H1 (cell line): ENCODE measurements around the gene RNF43. TPM values are rescaled to one million over a fixed set of nuclear protein-coding genes. Genes with fewer than 3 reads are reported as not detected.

Experiments
- CTCF ChIA-PET: fragments of 300-600 bp; sonication (Branson Sonifier 250); formaldehyde crosslinking; loops from one replicate; lab custom pipeline; 2021; ENCODE audit not compliant: partially characterized antibody; lab: Charles Lee
- POLR2A ChIA-PET: fragments of 300-600 bp; sonication (Branson Sonifier 250); formaldehyde crosslinking; loops from one replicate; lab custom pipeline; 2021; ENCODE audit warnings: inconsistent platforms; ENCODE audit not compliant: partially characterized antibody; lab: Charles Lee
- DNase-seq, 2 experiments: peaks; one replicate each; pipeline versions ENCODE4 v3.0.0 to v3.0.0-alpha.2; 2010 to 2022; ENCODE audit warnings: low spot score in 2 of 2, low read depth in 1 of 2, mixed read lengths in 1 of 2
- FAIRE-seq: peaks from 2 replicates; lab custom pipeline; 2011; peaks lifted over from hg19 to GRCh38; lab: Jason Lieb, UNC
- H2AFZ ChIP-seq: 2 replicates; pipeline ENCODE4 v1.8.1; 2012; ENCODE audit warnings: low read length, inconsistent platforms
- H2AK5ac ChIP-seq: 2 replicates; pipeline ENCODE4 v1.6.1; 2013; ENCODE audit warnings: low read depth, low read length
- H2BK120ac ChIP-seq: replicated peaks from 2 replicates; pipeline ENCODE3; 2013; ENCODE audit warnings: low read depth, low read length, inconsistent platforms
- H2BK12ac ChIP-seq: 2 replicates; pipeline ENCODE4 v1.6.1; 2013; ENCODE audit warnings: low read depth, low read length
- H2BK15ac ChIP-seq: 2 replicates; pipeline ENCODE4 v1.6.1; 2013; ENCODE audit warnings: low read length
- H2BK20ac ChIP-seq: 2 replicates; pipeline ENCODE4 v1.6.1; 2013; ENCODE audit warnings: low read length
- H2BK5ac ChIP-seq: 2 replicates; pipeline ENCODE4 v1.6.1; 2013; ENCODE audit warnings: low read depth, low read length
- H3K14ac ChIP-seq: 2 replicates; pipeline ENCODE4 v1.6.1; 2013; ENCODE audit warnings: inconsistent platforms; ENCODE audit not compliant: insufficient read length
- H3K18ac ChIP-seq: 2 replicates; pipeline ENCODE4 v1.6.1; 2013; ENCODE audit warnings: low read length; ENCODE audit errors: extremely low read depth
- H3K23ac ChIP-seq: 2 replicates; pipeline ENCODE4 v1.6.1; 2013; ENCODE audit warnings: inconsistent platforms; ENCODE audit not compliant: insufficient read length
- H3K23me2 ChIP-seq: 2 replicates; pipeline ENCODE4 v1.6.1; 2013; ENCODE audit warnings: low read depth, low read length
- H3K27ac ChIP-seq: 2 replicates; pipeline ENCODE4 v1.6.1; 2011; ENCODE audit warnings: low read depth, low read length, inconsistent platforms
- H3K27me3 ChIP-seq, 4 experiments: replicated peaks in 1 of 4; 1 replicate in 1 of 4; 2 replicates in 3 of 4; pipeline versions ENCODE4 v1.6.1 to v1.8.1; 2011 to 2013; ENCODE audit warnings: low read length in 3 of 4, mild to moderate bottlenecking in 3 of 4, inconsistent platforms in 2 of 4, mixed read lengths in 2 of 4, moderate library complexity in 1 of 4; ENCODE audit not compliant: control insufficient read depth in 3 of 4, insufficient read depth in 3 of 4; ENCODE audit errors: extremely low read depth in 1 of 4
- H3K36me3 ChIP-seq, 4 experiments: 2 replicates each; pipeline versions ENCODE4 v1.6.1 to v1.8.1; 2011 to 2013; ENCODE audit warnings: mild to moderate bottlenecking in 4 of 4, low read length in 3 of 4, moderate library complexity in 2 of 4, control low read depth in 1 of 4, inconsistent platforms in 1 of 4; ENCODE audit not compliant: insufficient read depth in 4 of 4, control insufficient read depth in 2 of 4
- H3K4ac ChIP-seq: replicated peaks from 2 replicates; pipeline ENCODE3; 2013; ENCODE audit warnings: low read length, low read depth, mixed read lengths, inconsistent platforms; ENCODE audit not compliant: insufficient read length
- H3K4me1 ChIP-seq, 4 experiments: replicated peaks in 1 of 4; 1 replicate in 1 of 4; 2 replicates in 3 of 4; pipeline versions ENCODE4 v1.6.1 to v1.8.1; 2011 to 2013; ENCODE audit warnings: low read length in 3 of 4, inconsistent platforms in 2 of 4, mixed read lengths in 1 of 4; ENCODE audit not compliant: insufficient read depth in 4 of 4, control insufficient read depth in 3 of 4
- H3K4me2 ChIP-seq, 2 experiments: 2 replicates each; pipeline versions ENCODE4 v1.6.1 to v1.8.1; 2011 to 2013; ENCODE audit warnings: low read depth in 2 of 2, low read length in 2 of 2, control low read depth in 1 of 2, inconsistent platforms in 1 of 2, mild to moderate bottlenecking in 1 of 2; ENCODE audit not compliant: insufficient read depth in 1 of 2
- H3K4me3 ChIP-seq, 4 experiments: fragments of 200-600, 300-600 bp in 1 of 4; sonication (generic), shearing (Covaris generic), sonication (Bioruptor Twin) in 1 of 4; 2 replicates each; pipeline versions ENCODE4 v1.5.1 to v1.8.1; 2011 to 2016; ENCODE audit warnings: low read length in 4 of 4, low read depth in 3 of 4, control low read depth in 2 of 4, inconsistent platforms in 2 of 4, mild to moderate bottlenecking in 2 of 4, mixed read lengths in 1 of 4, moderate library complexity in 1 of 4; ENCODE audit not compliant: insufficient read depth in 2 of 4; ENCODE audit errors: extremely low read depth in 1 of 4
- H3K56ac ChIP-seq: replicated peaks from 2 replicates; pipeline ENCODE3; 2013; ENCODE audit warnings: low read depth, mild to moderate bottlenecking, mixed read lengths, low read length, inconsistent platforms; ENCODE audit not compliant: insufficient read length
- H3K79me1 ChIP-seq: 2 replicates; pipeline ENCODE4 v1.6.1; 2013; ENCODE audit warnings: low read depth, low read length, control low read depth
- H3K79me2 ChIP-seq, 2 experiments: 2 replicates each; pipeline versions ENCODE4 v1.6.1 to v1.8.1; 2012 to 2013; ENCODE audit warnings: low read length in 2 of 2, mild to moderate bottlenecking in 2 of 2, inconsistent platforms in 1 of 2; ENCODE audit not compliant: insufficient read depth in 2 of 2, control insufficient read depth in 1 of 2
- H3K9ac ChIP-seq, 4 experiments: replicated peaks in 1 of 4; 1 replicate in 1 of 4; 2 replicates in 3 of 4; pipeline versions ENCODE4 v1.6.1 to v1.8.1; 2011 to 2013; ENCODE audit warnings: low read depth in 3 of 4, low read length in 3 of 4, control low read depth in 2 of 4, mild to moderate bottlenecking in 2 of 4, moderate library complexity in 2 of 4, inconsistent platforms in 1 of 4; ENCODE audit errors: extremely low read depth in 1 of 4
- H3K9me3 ChIP-seq, 2 experiments: 2 replicates each; pipeline versions ENCODE4 v1.6.1 to v1.8.1; 2012 to 2013; ENCODE audit warnings: mild to moderate bottlenecking in 2 of 2, moderate library complexity in 2 of 2, control low read depth in 1 of 2, inconsistent platforms in 1 of 2, low read depth in 1 of 2, low read length in 1 of 2, mixed read lengths in 1 of 2; ENCODE audit not compliant: insufficient read depth in 2 of 2
- H4K20me1 ChIP-seq, 2 experiments: replicated peaks in 1 of 2; 2 replicates each; pipeline versions ENCODE3 to v1.8.1; 2011 to 2013; ENCODE audit warnings: inconsistent platforms in 2 of 2, low read length in 2 of 2, mild to moderate bottlenecking in 1 of 2; ENCODE audit not compliant: insufficient read depth in 2 of 2, control insufficient read depth in 1 of 2
- H4K5ac ChIP-seq: 2 replicates; pipeline ENCODE4 v1.6.1; 2013; ENCODE audit warnings: low read length, low read depth, mixed read lengths, inconsistent platforms; ENCODE audit not compliant: insufficient read length
- H4K8ac ChIP-seq: 2 replicates; pipeline ENCODE4 v1.8.0; 2013; ENCODE audit warnings: mild to moderate bottlenecking, moderate library complexity, low read length, inconsistent platforms; ENCODE audit not compliant: insufficient read depth; ENCODE audit errors: extremely low read depth
- H4K91ac ChIP-seq: replicated peaks from 2 replicates; pipeline ENCODE3; 2013; ENCODE audit warnings: low read length, mixed read lengths, inconsistent platforms; ENCODE audit not compliant: insufficient read length
- ASH2L ChIP-seq: fragments of 200-600, 300-600 bp; sonication (generic); IDR thresholded peaks from one replicate; pipeline ENCODE4 v1.7.1; 2017; ENCODE audit warnings: low read length
- BACH1 ChIP-seq: IDR thresholded peaks from 2 replicates; pipeline ENCODE4 v1.6.1; 2012; ENCODE audit warnings: low read length, improper control_type of control experiment
- CREB1 ChIP-seq: IDR thresholded peaks from 2 replicates; pipeline ENCODE4 v1.6.1; 2012; ENCODE audit warnings: inconsistent platforms
- FOSL1 ChIP-seq: IDR thresholded peaks from 2 replicates; pipeline ENCODE4 v1.6.1; 2011; ENCODE audit warnings: mild to moderate bottlenecking, low read depth, low read length, moderate library complexity; ENCODE audit not compliant: insufficient read depth
- HDAC2 ChIP-seq, 2 experiments: fragments of 300-600 bp in 1 of 2; sonication (generic) in 1 of 2; IDR thresholded peaks; 2 replicates each; pipeline ENCODE4 v1.6.1; 2011 to 2012; ENCODE audit warnings: low read depth in 2 of 2, low read length in 2 of 2, mild to moderate bottlenecking in 2 of 2, moderate library complexity in 2 of 2, borderline replicate concordance in 1 of 2, inconsistent platforms in 1 of 2
- HDAC6 ChIP-seq: IDR thresholded peaks from one replicate; pipeline ENCODE4 v1.7.1; 2012; ENCODE audit warnings: low read depth, mild to moderate bottlenecking, inconsistent platforms, low read length, moderate library complexity
- NANOG ChIP-seq: IDR thresholded peaks from 2 replicates; pipeline ENCODE4 v1.6.1; 2011; ENCODE audit warnings: low read length, low read depth, mild to moderate bottlenecking, inconsistent platforms; ENCODE audit not compliant: insufficient read depth, poor library complexity, severe bottlenecking
- RNF2 ChIP-seq: fragments of 200-900, 300-1000 bp; sonication (generic); IDR thresholded peaks from 2 replicates; pipeline ENCODE4 v1.7.1; 2016; ENCODE audit warnings: borderline replicate concordance, low read depth, mild to moderate bottlenecking, antibody characterized with exemption, low read length; ENCODE audit not compliant: poor library complexity, severe bottlenecking; ENCODE audit errors: missing control alignments
- RXRA ChIP-seq: IDR thresholded peaks from 2 replicates; pipeline ENCODE4 v1.6.1; 2011; ENCODE audit warnings: low read depth, mild to moderate bottlenecking, low read length, moderate library complexity; ENCODE audit not compliant: insufficient read depth
- WGBS, 2 experiments: shearing (Covaris generic) in 1 of 2; methylation state at CpG; one replicate each; pipeline versions ENCODE4 v1.1.6 to v1.1.7; 2013 to 2015; ENCODE audit warnings: low lambda C conversion rate in 2 of 2, mixed read lengths in 2 of 2, inconsistent platforms in 1 of 2, low coverage in 1 of 2, missing lambda C conversion rate in 1 of 2; ENCODE audit not compliant: insufficient replicate concordance in 2 of 2, insufficient coverage in 1 of 2, insufficient read length in 1 of 2; ENCODE audit errors: extremely low coverage in 1 of 2, missing lambda C conversion rate in 1 of 2; 5-methylcytosine and 5-hydroxymethylcytosine counted together
- polyA plus RNA-seq, 7 experiments: library from polyadenylated mRNA; depleted of rRNA in 3 of 7; stranded (reverse) in 5 of 7; unstranded in 2 of 7; fragments of >200 nt in 5 of 7; fragments of 200-250 nt in 2 of 7; gene quantifications; 1 replicate in 5 of 7; 2 replicates in 1 of 7; 4 replicates in 1 of 7; pipeline versions ENCODE4 v1.2.1 to v1.2.3, GENCODE V29; 2011 to 2013; ENCODE audit warnings: missing spikeins in 2 of 7, mixed read lengths in 2 of 7
- total RNA-seq: library from RNA; stranded (reverse); fragmentation: NEBNext Ultra II Directional; extraction: Animal tissue kit (Norgen Biotek cat#: 25700); gene quantifications from 2 replicates; pipeline ENCODE4 v1.2.1, GENCODE V29; 2021

The RNF43 gene
- total and polyA plus RNA-seq, 2 of the 8 experiments (the other 6 are each of a cell fraction or from before 2014, with no cell fraction given): 0.89 to 1.5 TPM

DNA sequence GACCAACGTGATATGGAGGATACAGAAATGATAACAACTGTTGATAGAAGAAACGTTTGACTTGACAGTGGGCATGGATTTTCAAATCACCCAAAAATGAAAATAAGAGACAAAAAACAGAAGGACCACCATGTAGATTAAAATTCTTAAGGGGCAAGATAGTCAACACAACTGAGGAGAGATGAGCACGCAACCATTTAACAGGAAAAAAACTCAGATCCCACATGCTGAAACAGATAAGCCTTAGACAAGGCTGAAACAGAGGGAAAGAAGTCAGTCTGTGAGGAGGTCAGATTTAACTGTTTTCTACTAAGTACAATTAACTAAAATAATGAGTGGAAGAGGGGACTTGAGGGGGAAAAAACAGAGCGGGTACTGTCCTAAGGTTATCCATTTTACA lies 21.2 kb downstream of the RNF43 start:
- H3K79me1 ChIP-seq: no peaks in the 10 kb centered on the region
- peaks cover 0 to 2% of the 10 kb centered on the region in 2 experiments for H4K20me1 ChIP-seq
- H3K27ac ChIP-seq: no peak overlapping the region
- TF ChIP-seq ASH2L (no peak), HDAC2 (IDR thresholded peaks at IDR 0.05; ENCODE audit: borderline replicate concordance in 1 of 2, low read depth in 2 of 2, low read length in 2 of 2) (no peak), NANOG (no peak), FOSL1 (no peak), BACH1 (no peak), RXRA (no peak), RNF2 (no peak), HDAC6 (no peak), CREB1 (no peak)
- no peak overlapping the region for H3K14ac ChIP-seq
- H4K91ac ChIP-seq: no peak overlapping the region
- H3K23ac ChIP-seq: no peak overlapping the region
- no peak overlapping the region for H4K5ac ChIP-seq
- H2BK5ac ChIP-seq: no peak overlapping the region
- H4K8ac ChIP-seq: no peak overlapping the region
- H2AFZ ChIP-seq: no peak overlapping the region
- no peaks in the 10 kb centered on the region for H3K79me2 ChIP-seq
- no peak overlapping the region for H3K9ac ChIP-seq
- H3K4me1 ChIP-seq: peaks cover 0 to 2% (median 0%) of the 10 kb centered on the region in 4 experiments; a peak in 2 of 7 replicates
- H3K4ac ChIP-seq: no peak overlapping the region
- no peak overlapping the region for H2BK12ac ChIP-seq
- no peak overlapping the region for H3K18ac ChIP-seq
- FAIRE-seq: no peak
- no peak overlapping the region for H3K56ac ChIP-seq
- no peaks in the 10 kb centered on the region for H3K36me3 ChIP-seq
- no peak overlapping the region for H2BK15ac ChIP-seq
- DNase-seq: no peak
- WGBS, 2 experiments: 76% methylated on average over 4 of the region's 4 CpGs; no CpG with 5 or more reads in 1 of the 2 experiments
- no peak overlapping the region for H3K4me3 ChIP-seq
- H2AK5ac ChIP-seq: no peak overlapping the region
- ChIA-PET CTCF (interaction anchor here (0.6 to 1.8 kb wide), 3 partner anchors 17 to 79 kb away, joined by 3 to 6 read pairs (median 3); no protein-coding TSS in a partner anchor), POLR2A (interaction anchor here (0.8 kb wide), 1 partner anchor 9 kb away, joined by 3 read pairs; no protein-coding TSS in a partner anchor)
- H2BK20ac ChIP-seq: no peak overlapping the region
- peaks cover 11 to 42% (median 32%) of the 10 kb centered on the region in 4 experiments; a peak in 6 of 7 replicates for H3K27me3 ChIP-seq
- H2BK120ac ChIP-seq: no peak overlapping the region
- no peaks in the 10 kb centered on the region for H3K23me2 ChIP-seq
- H3K9me3 ChIP-seq: no peaks in the 10 kb centered on the region
- no peak overlapping the region for H3K4me2 ChIP-seq
